HT-29 (cell line): ENCODE data around the gene CLEC18A. TPM values are rescaled to one million over a fixed set of nuclear protein-coding genes. Genes with fewer than 3 reads are reported as not detected.
"Not testable (repeated sequence)": the region's sequence is repeated elsewhere in the genome, so short reads cannot be mapped to it uniquely, and the experiment has no call there.

ENCODE experiments used
- DNase-seq: peaks from one replicate; pipeline ENCODE4 v3.0.0-alpha.2; 2015; ENCODE audit warnings: low spot score
- total RNA-seq: library from RNA; depleted of rRNA; stranded (reverse); fragments of >200 nt; shearing (Covaris generic); gene quantifications from 2 replicates; pipeline ENCODE4 v1.2.3, GENCODE V29; 2014

CLEC18A gene
- total RNA-seq, 1 experiment from 2014 or later, result not detected

DNA sequence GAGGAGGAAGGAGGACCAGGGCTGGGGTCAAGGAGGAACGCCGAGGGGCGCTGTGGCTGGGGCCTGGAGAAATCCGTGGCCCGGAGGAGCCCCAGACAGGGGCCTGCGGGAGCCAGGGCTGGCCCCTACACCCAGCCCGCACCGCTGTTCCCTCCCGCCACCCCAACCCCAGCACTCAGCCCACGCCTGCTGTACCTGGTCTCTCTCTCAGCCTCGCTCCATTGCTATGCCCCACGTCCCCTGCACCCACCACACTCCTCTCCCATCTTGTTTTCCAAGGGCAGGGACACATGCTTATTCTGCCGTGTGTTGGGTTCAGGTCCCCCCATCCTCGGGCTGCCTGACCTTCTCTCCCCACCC lies 518 bp downstream of the CLEC18A start:
- not testable (repeated sequence) for DNase-seq

DNA sequence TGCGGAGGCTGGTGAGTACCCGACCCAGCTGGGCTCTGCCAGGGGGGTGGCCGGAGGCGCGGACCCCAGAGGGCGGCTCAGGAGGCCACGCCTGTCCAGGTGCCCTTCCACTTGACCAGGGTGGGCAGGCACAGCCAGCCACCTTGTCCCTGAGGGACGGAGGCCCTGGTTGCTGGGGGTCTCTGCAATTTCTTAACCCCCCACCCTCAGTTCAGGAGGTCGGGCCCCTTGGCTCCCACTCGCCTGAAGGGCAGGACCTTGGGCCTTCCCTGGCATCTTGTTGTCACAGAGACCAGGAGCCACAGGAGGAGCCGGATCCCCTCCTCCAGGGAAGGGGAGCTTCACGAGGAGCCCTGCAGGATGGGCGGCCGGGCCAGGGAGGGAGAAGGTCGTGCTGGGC lies 982 bp downstream of the CLEC18A start:
- not testable (repeated sequence) for DNase-seq

DNA sequence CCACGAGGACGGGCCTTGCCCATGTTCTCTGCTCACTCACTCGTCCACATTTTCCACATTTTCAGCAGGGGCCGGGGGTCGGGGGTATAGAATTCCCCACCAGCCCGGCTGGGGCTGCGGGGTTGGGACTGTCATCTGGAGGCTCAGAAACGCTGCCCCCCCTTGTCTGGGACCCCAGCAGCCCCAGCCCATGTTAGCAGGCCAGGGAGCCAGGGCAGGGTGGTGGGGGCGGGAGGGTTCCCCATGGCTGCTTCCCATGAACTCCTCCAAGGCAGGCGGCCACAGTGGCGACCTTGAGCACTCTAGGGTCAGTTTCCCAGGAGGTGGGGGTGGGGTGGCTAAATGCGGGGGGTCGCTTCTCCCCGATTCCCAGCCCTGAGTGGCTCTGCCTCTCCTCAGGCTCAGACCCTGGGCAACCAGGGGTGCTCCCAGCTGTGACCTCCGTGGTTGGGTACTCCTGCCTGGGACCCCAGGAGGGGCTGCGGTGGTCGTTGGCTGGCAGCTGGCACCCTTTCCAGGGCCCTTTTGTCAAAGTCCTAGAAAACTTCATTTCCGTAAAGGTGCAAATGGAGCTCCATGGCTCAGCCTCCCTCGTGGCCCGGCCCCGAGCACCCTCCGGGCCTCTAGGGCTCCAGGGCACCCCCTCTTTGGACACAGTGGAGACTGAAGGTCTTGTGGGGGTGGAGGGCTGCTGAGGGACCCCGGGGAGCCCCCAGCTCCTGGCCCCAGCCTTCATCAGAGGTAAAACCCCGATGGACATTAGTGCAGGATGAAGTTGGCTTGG lies 1.6 kb downstream of the CLEC18A start:
- DNase-seq, result not testable (repeated sequence)

DNA sequence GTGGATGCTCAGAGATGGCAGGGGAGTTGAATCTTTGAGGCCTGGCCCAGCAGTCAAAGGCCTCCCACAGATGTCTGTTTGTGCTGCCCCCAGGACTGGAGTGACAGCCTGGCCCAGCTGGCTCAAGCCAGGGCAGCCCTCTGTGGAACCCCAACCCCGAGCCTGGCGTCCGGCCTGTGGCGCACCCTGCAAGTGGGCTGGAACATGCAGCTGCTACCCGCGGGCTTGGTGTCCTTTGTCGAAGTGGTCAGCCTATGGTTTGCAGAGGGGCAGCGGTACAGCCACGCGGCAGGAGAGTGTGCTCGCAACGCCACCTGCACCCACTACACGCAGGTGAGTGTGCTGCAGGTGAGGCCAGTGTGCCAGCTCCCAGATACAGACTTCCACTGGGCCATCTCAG lies 3.1 kb downstream of the CLEC18A start:
- not testable (repeated sequence) for DNase-seq

DNA sequence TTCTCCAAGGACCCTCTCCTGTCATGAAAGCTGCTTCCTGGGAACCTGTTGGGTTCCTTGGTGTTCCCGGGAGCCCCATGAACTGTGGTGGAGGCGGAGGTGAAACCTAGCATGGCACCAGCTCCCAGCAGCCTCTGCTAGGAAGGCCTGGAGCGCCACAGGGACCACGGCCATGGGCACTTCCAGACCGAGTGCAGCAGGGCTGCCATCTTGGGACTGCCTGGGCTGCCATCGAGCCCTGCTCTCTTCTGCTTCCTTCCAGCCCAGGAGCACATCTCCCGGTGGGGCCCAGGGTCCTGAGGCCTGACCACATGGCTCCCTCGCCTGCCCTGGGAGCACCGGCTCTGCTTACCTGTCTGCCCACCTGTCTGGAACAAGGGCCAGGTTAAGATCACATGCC lies 12.2 kb downstream of the CLEC18A start:
- not testable (repeated sequence) for DNase-seq

DNA sequence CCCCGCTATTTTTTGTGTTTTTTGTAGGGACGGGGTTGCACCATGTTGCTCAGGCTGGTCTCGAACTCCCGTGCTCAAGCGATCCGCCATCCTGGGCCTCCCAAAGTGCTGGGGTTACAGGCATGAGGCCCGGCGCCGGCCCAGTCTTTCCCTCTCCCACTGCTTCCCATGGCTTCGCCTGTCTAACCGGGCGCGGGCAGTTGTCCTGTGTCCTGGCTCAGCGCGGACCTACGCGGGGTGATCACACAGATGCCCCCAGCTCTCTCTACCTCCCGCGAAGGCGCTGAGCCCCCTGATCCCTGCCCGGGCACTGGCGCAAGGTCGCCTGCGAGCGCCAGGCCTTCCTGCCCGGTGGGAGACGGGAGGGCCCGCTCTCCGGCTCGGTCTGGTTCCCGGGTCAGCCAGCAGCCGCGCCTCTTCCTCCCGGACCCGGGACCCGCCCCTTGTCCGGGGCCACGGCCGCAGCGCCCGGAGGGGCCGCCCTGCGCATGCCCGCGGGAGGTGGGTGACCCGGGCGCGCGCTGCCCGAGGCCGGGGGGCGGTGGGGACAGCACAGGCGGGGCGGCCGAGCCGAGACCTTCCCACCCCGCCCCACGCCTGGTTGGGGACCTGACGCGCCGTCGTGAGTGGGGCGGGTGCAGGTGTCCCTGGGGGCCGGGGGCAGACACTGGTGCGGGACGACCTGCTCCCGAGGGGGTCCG lies 14.0 kb downstream of the CLEC18A start:
- not testable (repeated sequence) for DNase-seq

DNA sequence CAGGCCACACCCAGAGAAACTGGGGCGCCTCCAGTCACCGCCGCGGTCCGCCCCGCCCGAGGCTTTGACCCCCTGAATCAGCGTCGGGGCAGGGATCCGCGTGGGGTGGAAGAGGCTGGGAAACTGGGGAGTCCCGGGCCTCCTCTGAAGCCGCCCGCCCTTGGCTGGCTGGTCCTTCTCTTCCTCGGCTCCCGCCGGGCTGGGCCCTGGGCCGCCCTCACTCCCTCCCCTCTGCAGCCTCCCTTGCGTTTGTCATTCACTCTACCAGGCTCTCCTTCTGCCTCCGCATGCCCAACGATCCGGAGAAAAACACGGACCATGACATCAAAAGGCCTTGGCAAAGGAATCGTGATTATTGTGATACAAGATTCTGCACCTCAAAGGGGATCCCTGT lies 14.5 kb downstream of the CLEC18A start:
- DNase-seq, result not testable (repeated sequence)

DNA sequence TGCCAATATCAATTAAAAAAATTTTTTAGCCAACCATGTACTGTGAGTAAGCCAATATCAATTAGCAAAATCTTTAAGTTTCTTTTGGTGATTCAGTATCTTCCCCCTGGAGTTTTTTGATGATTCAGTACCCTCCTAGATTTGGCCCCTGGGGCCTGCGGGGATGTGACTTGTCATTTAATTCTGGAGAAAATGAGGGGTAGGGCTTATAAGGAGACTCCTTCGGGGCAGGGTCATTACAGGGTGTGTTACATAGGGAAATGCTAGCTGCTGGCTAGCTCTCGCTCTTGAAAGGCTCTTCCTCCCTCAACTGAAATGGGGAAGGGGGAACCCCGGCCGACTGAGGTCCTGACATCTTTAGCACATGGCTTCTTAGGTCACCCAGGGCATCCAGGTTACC lies 16.6 kb downstream of the CLEC18A start:
- not testable (repeated sequence) for DNase-seq

DNA sequence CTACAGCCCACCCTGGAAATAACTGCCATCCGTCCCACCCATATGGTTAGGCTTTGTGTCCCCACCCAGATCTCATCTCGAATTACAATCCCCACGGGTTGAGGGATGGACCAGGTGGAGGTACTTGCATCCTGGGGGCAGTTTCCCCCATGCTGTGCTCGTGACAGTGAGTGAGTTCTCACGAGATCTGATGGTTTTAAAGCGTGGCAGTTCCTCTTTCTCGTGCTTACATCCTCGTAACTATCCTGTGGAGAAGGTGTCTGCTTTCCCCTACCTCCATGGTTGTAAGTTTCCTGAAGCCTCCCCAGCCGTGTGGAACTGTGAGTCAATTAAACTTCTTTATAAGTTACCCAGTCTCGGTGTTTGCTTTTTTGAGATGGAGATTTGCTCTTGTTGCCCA lies 17.0 kb downstream of the CLEC18A start:
- DNase-seq, result not testable (repeated sequence)

DNA sequence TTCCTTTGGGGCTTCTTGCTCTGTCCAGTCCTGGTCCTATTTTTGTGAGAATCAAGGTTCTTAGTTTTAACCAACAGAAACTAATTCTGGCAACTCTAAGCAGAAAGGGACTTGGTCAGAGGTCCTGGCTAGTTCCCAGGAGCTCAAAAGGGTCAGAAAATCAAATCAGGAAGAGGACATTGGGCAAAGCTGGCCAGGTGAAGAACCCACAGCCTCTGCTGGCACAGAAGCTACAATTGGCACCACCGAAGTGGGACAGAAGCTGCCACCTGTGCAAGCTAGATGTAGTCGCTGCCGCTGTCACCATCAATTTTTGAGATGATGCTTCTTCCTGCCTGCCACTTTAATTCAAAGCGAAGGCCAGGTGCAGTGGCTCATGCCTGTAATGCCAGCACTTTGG lies 18.5 kb downstream of the CLEC18A start:
- not testable (repeated sequence) for DNase-seq

DNA sequence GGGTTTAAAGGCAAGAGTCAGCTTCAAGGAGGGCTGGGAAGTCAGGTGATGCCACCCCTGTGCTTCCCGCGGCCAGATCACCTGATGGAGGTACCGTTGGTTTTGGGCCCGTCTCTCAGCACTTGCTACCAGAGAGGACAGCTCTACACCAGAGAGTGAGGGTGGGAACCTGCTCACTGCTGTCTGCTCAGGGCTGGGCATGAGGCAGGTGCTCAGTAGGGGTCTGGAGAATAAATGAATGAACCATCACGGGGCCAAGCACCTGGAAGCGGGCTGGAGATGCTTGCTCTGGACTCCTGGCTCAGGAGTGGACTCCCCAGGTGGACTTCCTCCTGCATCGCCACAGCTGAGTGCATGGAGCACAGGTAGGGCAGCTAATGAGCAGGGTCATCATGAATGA lies 21.0 kb downstream of the CLEC18A start:
- not testable (repeated sequence) for DNase-seq

DNA sequence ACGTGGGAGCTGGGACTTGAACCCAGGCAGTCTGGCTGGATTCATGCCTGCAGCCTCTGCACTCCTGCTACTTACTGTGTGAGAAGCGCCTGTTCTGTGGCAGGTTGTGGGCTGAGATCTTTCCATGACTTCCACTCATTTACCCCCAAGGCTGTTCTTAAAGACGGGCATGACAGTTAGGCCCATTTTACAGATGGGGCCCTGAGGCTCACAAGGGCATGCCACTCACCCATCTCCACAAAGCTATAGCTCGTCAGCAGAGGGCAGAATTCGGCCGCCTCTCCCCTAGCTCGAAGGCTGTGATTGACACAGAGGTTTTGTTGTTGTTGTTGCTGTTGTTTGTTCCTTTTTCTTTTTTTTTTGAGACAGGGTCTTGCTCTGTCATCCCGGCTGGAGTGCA lies 21.8 kb downstream of the CLEC18A start:
- DNase-seq, result not testable (repeated sequence)

DNA sequence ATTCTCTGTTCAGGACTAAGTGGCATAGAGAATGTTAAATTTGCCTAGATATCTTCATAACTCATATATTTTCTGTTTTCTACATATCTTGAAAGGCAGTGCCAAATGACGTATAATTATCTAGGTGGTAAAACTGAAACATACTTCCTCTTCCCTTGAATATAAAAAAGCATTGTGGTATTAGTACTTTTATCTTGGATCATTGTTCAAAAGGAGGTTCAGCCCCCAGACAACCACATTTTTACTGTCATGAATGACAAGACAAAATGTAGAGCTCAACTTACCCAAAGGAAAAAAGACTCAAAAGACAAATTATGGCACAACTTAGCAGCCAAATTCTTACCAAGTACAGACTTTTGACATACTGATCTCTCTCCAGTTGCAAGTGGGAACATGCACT lies 34.1 kb downstream of the CLEC18A start:
- not testable (repeated sequence) for DNase-seq

DNA sequence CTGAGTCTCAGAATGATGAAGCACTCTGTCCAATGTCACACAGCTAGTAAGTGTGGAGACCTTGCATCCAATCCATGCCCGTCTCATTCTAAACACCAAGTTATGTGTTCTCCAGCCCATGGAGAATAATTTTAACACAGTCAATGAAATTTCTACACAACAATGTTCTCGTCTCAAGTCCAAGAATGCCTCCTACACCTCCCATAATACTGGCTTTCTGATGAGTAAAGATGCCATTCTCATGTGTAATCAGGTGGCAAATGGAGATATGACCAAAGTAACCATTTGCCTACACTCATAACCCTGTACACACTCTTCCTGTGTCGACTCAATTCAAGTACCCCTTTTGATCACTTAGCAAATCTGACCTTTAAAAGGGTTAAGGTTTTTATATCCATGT lies 46.8 kb downstream of the CLEC18A start:
- DNase-seq, result not testable (repeated sequence)

DNA sequence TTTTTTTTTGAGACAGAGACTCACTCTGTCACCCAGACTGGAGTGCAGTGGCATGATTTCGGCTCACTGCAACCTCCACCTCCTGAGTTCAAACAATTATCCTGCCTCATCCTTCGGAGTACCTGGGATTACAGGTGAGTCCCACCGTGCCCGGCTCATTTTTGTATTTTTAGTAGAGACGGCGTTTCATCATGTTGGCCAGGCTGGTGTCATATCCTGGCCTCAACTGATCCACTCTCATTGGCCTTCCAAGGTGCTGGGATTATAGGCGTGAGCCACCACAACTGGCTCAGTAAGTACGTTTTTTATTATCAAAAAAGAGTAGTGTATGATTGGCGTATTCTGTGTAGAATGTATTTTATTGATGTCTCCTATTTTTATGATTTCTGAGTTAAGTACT lies 48.7 kb downstream of the CLEC18A start:
- DNase-seq, result not testable (repeated sequence)

DNA sequence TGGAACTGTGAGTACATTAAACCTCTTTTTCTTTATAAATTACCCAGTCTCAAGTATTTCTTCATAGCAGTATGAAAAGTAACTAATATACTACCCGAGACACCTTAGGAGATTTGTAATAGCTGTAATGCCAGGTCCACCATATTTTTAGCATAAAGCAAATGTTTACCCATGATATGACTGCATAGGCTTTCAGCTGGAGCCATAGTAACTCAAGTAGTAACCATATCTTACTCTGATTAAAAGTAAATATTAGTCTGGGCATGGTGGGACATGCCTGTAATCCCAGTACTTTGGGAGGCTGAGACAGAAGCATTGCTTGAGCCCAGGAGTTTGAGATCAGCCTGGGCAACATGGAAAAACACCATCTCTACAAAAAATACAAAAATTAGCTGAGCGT lies 52.4 kb downstream of the CLEC18A start:
- DNase-seq, result not testable (repeated sequence)

DNA sequence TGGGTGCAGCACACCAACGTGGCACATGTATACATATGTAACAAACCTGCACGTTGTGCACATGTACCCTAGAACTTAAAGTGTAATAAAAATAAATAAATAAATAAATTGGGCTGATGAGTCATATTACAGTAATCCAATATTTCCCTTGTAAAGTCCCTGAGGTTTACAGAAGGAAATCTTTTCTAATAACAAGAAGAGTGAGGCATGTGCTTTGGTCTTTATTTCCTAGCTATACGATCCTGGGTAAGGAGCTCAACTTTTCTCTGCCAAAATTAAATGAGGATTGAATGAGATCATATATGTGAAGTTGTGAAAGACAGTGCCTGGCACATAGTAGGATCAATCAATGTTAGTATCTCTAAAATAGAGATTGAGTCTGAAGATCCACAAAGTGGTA lies 57.5 kb downstream of the CLEC18A start:
- DNase-seq, result not testable (repeated sequence)

DNA sequence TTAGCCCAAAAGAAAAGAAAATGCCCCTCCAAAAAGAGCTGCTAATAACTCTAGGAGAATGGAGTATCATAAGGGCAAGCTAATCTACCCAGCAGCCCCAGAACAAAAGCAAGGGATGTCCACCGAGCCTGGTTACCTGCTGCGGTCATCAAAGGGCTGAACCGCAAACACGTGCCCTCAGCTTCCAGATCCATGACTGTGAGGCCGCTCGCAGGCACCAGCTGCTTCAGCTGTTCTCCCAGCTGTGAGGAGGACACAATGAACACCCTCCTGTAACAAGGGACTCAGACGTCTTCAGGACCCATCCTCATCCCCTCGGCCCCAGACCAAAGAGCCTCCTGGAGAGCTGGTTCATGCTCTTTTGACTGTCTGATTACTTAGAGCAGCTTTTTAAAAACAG lies 59.5 kb downstream of the CLEC18A start:
- not testable (repeated sequence) for DNase-seq

DNA sequence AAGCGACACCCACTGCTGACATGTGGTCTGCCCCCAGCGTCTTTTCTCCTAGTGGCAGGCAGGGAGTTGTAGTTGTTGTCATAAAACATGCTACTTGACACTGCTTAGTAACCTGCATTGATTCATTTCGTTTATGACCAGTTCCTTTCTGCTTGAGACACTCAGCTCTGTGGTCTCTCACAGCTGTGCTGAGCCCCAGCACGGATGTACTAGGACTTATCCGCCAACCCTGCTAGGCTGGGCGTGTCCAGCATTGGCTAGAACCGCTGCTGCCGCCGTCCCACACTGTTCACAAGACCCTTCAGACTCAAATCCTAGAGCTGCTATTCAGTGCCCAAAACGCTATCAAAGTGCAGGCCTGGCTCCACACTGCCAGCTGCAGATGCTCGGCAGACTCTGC lies 60.0 kb downstream of the CLEC18A start:
- DNase-seq, result not testable (repeated sequence)

DNA sequence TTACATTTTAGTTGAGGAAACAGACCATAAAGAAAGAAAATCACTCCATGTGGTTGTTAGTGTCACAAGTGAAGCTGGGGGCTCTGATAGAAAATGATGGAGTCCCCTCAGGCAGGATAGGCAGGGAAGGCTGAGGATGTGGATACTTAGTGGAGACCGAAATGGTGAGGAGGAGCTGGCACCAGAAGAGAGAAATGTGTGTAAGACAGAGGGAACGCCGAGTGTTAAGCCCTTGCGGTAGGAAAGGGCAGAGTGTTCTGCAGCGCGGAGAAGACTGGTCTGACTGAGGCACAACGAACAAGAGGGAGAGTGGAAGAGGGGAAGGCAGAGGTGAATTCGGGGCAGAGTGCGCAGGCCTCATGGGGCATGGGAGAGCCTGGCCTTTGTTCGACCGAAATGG lies 61.2 kb downstream of the CLEC18A start:
- not testable (repeated sequence) for DNase-seq

DNA sequence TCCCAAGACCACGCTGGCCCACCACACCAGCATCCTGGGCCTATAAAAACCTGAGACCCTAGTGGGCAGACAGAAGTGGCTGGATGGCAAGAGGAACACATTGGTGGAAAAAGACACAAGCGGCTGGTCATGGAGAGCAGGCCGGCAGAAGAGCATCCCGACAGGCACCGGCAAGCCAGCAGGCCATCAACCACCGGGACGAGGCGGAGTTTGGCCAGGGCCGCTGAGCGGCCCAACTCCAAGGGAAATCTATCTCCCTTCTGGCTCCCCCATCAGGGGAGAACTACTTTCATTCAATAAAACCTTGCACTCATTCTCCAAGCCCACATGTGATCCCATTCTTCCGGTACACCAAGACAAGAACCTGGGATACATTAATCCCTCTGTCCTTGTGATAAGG lies 61.8 kb downstream of the CLEC18A start:
- DNase-seq, result not testable (repeated sequence)
